ENCODE data around the gene HAPSTR1.

The HAPSTR1 gene

DNA sequence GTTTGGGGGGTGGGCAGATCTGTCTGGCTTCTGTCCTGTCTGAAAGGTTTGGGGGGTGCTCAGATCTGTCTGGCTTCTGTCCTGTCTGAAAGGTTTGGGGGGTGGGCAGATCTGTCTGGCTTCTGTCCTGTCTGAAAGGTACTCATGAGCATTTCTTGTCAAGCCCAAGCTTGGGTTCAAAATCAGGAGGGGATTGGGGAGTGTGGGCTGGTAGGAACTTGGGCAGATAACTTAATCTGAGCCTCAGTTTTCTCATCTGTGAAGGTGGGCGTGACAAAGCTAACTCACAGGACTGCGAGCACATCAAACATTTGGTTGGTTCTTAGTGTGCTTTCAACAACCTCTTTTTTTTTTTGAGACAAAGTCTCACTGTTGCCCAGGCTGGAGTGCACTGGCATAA, 35.2 kb downstream of the HAPSTR1 start:
- Histone ChIP-seq H3K4me3 (no peak overlapping the region), H3K27ac (no peak overlapping the region)
- no peak for DNase-seq (ENCODE audit: low spot score)
- TF ChIP-seq CTCF (IDR thresholded peaks at IDR 0.05), result no peak

DNA sequence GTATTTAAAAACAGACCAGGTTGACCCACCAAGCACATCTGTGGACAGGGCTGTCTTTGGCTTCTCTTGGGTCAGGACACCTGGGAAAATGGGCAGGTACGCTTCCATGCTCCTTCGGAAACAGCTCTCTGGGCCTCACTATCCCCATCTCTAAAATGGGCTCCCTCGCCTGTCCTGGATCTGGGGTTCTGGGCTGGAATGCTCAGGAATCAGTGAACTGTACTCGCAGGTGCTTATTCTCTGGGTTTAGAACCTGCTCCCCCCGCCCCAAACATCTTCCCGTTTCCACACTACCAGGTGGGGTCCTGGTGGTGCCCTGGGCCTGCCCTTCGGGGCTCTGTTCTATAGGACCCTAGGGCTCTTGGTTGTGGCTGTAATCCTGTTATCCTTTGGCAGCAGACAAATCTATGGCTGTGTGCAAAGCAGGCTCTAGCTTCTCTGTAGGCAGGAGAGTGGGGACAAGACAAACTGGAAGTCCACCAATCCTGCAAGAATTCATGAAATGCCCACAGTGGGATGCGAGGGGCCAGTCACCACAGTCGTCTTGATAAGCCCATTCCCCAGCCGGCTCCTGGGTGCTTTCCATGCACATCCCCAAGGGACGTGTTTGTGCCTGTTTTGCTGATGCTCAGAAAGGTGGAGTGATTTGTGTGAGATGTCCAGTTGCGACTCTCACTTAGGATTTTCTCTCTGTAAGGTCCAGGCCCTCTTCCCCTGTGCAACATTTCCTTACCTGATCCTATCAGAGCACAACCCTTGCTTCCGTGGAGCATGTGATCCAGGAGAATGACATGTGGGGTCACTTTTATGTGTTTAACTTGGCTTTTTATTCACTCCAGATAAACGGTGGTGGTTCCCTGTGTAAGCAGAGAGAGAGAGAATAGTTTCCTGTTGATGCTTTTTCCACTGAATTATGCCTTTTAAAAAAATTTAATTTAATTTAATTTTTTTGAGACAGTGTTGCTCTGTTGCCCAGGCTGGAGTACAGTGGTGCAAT, 37.2 kb downstream of the HAPSTR1 start:
- no peak for TF ChIP-seq CTCF (IDR thresholded peaks at IDR 0.05)
- no peak overlapping the region for H3K4me3 ChIP-seq
- DNase-seq (ENCODE audit: low spot score), result no peak
- H3K27ac ChIP-seq, result peak overlapping the region in 1 of 2 donors; percentile 69

DNA sequence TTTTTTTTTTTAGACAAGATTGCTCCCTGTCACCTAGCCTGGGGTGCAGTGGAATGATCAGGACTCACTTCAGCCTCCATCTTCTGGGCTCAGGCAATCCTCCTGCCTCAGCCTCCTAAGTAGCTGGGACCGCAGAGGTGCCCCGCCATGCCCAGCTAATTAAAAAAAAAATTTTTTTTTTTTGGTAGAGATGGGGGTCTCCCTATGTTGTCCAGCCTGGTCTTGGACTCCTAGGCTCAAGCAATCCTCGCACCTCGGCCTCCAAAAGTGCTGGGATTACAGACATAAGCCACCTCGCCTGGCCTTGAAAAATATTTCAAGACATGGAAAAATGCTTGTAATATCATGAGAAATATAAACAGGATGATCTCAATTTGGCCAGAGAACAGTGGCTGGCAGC, 42.9 kb downstream of the HAPSTR1 start:
- Histone ChIP-seq H3K27ac (no peak overlapping the region), H3K4me3 (no peak overlapping the region)
- no peak for TF ChIP-seq CTCF (IDR thresholded peaks at IDR 0.05)
- no peak for DNase-seq (ENCODE audit: low spot score)

DNA sequence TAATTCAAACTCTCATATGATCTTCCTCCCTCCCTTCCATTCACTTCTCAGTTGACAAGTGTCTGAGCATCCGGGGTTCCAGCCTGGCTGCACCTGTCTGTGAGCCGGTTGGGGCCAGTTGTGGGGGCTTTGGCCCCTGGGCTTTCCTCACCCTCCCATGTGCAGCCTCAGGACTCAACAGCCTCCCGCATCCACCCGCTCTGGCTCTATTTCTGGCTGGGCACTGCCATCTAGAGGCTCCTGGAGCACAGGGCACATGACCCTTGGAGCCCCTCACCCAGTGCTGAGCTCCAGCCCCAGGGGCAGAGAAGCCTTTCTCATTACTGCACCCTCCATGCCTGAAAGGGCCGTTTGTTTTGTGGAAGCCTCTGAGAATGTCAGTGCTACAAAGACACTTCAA, 43.3 kb downstream of the HAPSTR1 start:
- no peak overlapping the region for H3K4me3 ChIP-seq

GRCh38 chr16:9135797-9136196, 44.4 kb downstream of the HAPSTR1 start:
- Histone ChIP-seq H3K27ac (no peak overlapping the region), H3K4me3 (no peak overlapping the region)
- TF ChIP-seq CTCF (IDR thresholded peaks at IDR 0.05), result no peak
- DNase-seq (ENCODE audit: low spot score), result no peak

More for the DNA sequence above, 43.3 kb downstream of the HAPSTR1 start:
- TF ChIP-seq CTCF (IDR thresholded peaks at IDR 0.05), result no peak
- no peak for DNase-seq (ENCODE audit: low spot score)
- H3K27ac ChIP-seq, result no peak overlapping the region

GRCh38 chr16:9136596-9136995, 45.2 kb downstream of the HAPSTR1 start:
- no peak for DNase-seq (ENCODE audit: low spot score)

More at GRCh38 chr16:9136596-9136995, 45.2 kb downstream of the HAPSTR1 start:
- no peak for TF ChIP-seq CTCF (IDR thresholded peaks at IDR 0.05)
- Histone ChIP-seq H3K27ac (no peak overlapping the region), H3K4me3 (no peak overlapping the region)

All from coronary artery (tissue), 2 donors.